K562 (cell line): ENCODE measurements around the gene ZNF587. TPM values are rescaled to one million over a fixed set of nuclear protein-coding genes. Genes with fewer than 3 reads are reported as not detected.

ENCODE experiments used
- ATAC-seq: fragments of 200-7000 bp; cut with Tn5 transposase; 3 replicates; pipeline ENCODE4 v1.9.1; 2020; ENCODE audit warnings: moderate library complexity
- BruUV-seq: library from RNA; stranded (reverse); fragments of 400-500 nt; replicated peaks from 2 replicates; lab custom pipeline; 2021; lab: Mats Ljungman, UMichigan
- CTCF ChIA-PET: fragments of 300-600 bp; formaldehyde crosslinking; extraction: SDS; loops from one replicate; lab custom pipeline; 2021; ENCODE audit warnings: low intra/inter-chr PET ratio; lab: Yijun Ruan, JAX
- POLR2A ChIA-PET: fragments of 300-600, 350-650 bp; sonication (Branson Sonifier 250); formaldehyde crosslinking; extraction: SDS; loops from one replicate; lab custom pipeline; 2021; ENCODE audit warnings: antibody characterized with exemption, inconsistent platforms; lab: Yijun Ruan, JAX
- DNase-seq, 4 experiments: peaks; one replicate each; pipeline versions ENCODE4 v3.0.0 to v3.0.0-alpha.2; 2011 to 2018; ENCODE audit warnings: low spot score in 3 of 4, mixed read lengths in 3 of 4; ENCODE audit errors: extremely low read depth in 1 of 4
- FAIRE-seq: peaks from 2 replicates; lab custom pipeline; 2011; peaks lifted over from hg19 to GRCh38; lab: Jason Lieb, UNC
- H2AFZ ChIP-seq: 2 replicates; pipeline ENCODE4 v1.6.0; 2011; ENCODE audit warnings: low read depth, low read length, control low read depth, inconsistent platforms
- H3K27ac ChIP-seq: fragments of 200-600 bp; 3 replicates; pipeline ENCODE4 v1.8.0; 2011; ENCODE audit warnings: low read depth, mild to moderate bottlenecking, control low read depth, inconsistent platforms, low read length, moderate library complexity, mixed read lengths; ENCODE audit errors: extremely low read depth
- H3K27me3 ChIP-seq, 2 experiments: fragments of 300-600 bp in 1 of 2; 2 replicates in 1 of 2; 3 replicates in 1 of 2; pipeline versions ENCODE4 v1.6.0 to v1.8.0; 2011; ENCODE audit warnings: inconsistent platforms in 2 of 2, low read length in 2 of 2, mild to moderate bottlenecking in 1 of 2, mixed read lengths in 1 of 2, moderate library complexity in 1 of 2; ENCODE audit not compliant: control insufficient read depth in 2 of 2, insufficient read depth in 2 of 2
- H3K36me3 ChIP-seq: fragments of 300-600 bp; 3 replicates; pipeline ENCODE4 v1.8.0; 2011; ENCODE audit warnings: mild to moderate bottlenecking, low read length, inconsistent platforms; ENCODE audit not compliant: control insufficient read depth, insufficient read depth
- H3K4me1 ChIP-seq, 2 experiments: fragments of 200-600 bp in 1 of 2; replicated peaks in 1 of 2; 2 replicates in 1 of 2; 3 replicates in 1 of 2; pipeline versions ENCODE4 v1.5.1 to v1.8.0; 2011; ENCODE audit warnings: inconsistent platforms in 2 of 2, low read length in 2 of 2, mild to moderate bottlenecking in 1 of 2, mixed read lengths in 1 of 2, moderate library complexity in 1 of 2; ENCODE audit not compliant: control insufficient read depth in 2 of 2, insufficient read depth in 2 of 2
- H3K4me2 ChIP-seq: 2 replicates; pipeline ENCODE4 v1.6.1; 2011; ENCODE audit warnings: low read length, control low read depth, inconsistent platforms, mixed read lengths; ENCODE audit not compliant: insufficient read depth
- H3K4me3 ChIP-seq: fragments of 200-600 bp; sonication (generic), shearing (Covaris generic); 2 replicates; pipeline ENCODE4 v1.5.1; 2016; ENCODE audit warnings: control low read depth, inconsistent platforms
- H3K79me2 ChIP-seq: fragments of 200-600 bp; 3 replicates; pipeline ENCODE4 v1.8.0; 2011; ENCODE audit warnings: low read length, inconsistent platforms; ENCODE audit not compliant: control insufficient read depth, insufficient read depth
- H3K9ac ChIP-seq, 2 experiments: 2 replicates each; pipeline versions ENCODE4 v1.6.0 to v1.6.1; 2011; ENCODE audit warnings: low read depth in 2 of 2, low read length in 2 of 2, control low read depth in 1 of 2, inconsistent platforms in 1 of 2, mild to moderate bottlenecking in 1 of 2, mixed read lengths in 1 of 2; ENCODE audit not compliant: insufficient read depth in 1 of 2
- H3K9me1 ChIP-seq: one replicate; pipeline ENCODE4 v1.6.0; 2011; ENCODE audit warnings: inconsistent platforms, mild to moderate bottlenecking, low read length, moderate library complexity; ENCODE audit not compliant: control insufficient read depth, insufficient read depth
- H3K9me3 ChIP-seq: replicated peaks from 2 replicates; pipeline ENCODE4 v1.5.1; 2011; ENCODE audit warnings: low read depth, low read length, inconsistent platforms; ENCODE audit not compliant: control insufficient read depth, insufficient read depth
- H4K20me1 ChIP-seq: replicated peaks from 2 replicates; pipeline ENCODE4 v1.6.1; 2011; ENCODE audit warnings: low read length, inconsistent platforms, mixed read lengths; ENCODE audit not compliant: control insufficient read depth, insufficient read depth
- CREM ChIP-seq: IDR thresholded peaks from 2 replicates; pipeline ENCODE4 v1.6.1; 2014; ENCODE audit warnings: antibody characterized with exemption, low read depth
- HEY1 ChIP-seq: fragments of 250-450 bp; sonication (Bioruptor Pico); IDR thresholded peaks from 2 replicates; pipeline ENCODE4 v1.5.0; 2020; ENCODE audit warnings: mild to moderate bottlenecking, moderate library complexity, borderline replicate concordance
- HINFP ChIP-seq: fragments of 450-650 bp; conservative IDR thresholded peaks from 2 replicates; pipeline ENCODE4 v1.6.1; 2016; ENCODE audit warnings: missing genetic modification characterization, low read depth, mild to moderate bottlenecking, control low read depth, missing compliant biosample characterization
- ILK ChIP-seq: fragments of 450-650 bp; IDR thresholded peaks from 2 replicates; pipeline ENCODE4 v1.6.1; 2016; ENCODE audit warnings: missing genetic modification characterization, low read depth, mild to moderate bottlenecking, missing compliant biosample characterization, moderate library complexity, borderline replicate concordance
- NFE2 ChIP-seq: IDR thresholded peaks from 2 replicates; pipeline ENCODE4 v1.6.1; 2014; ENCODE audit warnings: antibody characterized with exemption, low read depth
- PCBP2 ChIP-seq: fragments of 200-400 bp; formaldehyde crosslinking; IDR thresholded peaks from 2 replicates; pipeline ENCODE4 v1.6.1; 2018; ENCODE audit warnings: low read length, low read depth, mild to moderate bottlenecking, moderate library complexity; ENCODE audit not compliant: poor library complexity, severe bottlenecking
- TFAP4 ChIP-seq: sonication (generic); formaldehyde crosslinking; IDR thresholded peaks from 2 replicates; pipeline ENCODE4 v1.8.0; 2022; ENCODE audit warnings: missing genetic modification reagents, mild to moderate bottlenecking, moderate library complexity, borderline replicate concordance
- THRB ChIP-seq: fragments of 450-650 bp; formaldehyde crosslinking; conservative IDR thresholded peaks from 2 replicates; pipeline ENCODE4 v1.4.0; 2022; ENCODE audit warnings: mild to moderate bottlenecking, missing genetic modification characterization
- ZBTB43 ChIP-seq: sonication (generic); formaldehyde crosslinking; IDR thresholded peaks from 2 replicates; pipeline ENCODE4 v1.8.0; 2023; ENCODE audit warnings: mild to moderate bottlenecking, missing genetic modification reagents
- ZNF282 ChIP-seq: sonication (generic); formaldehyde crosslinking; IDR thresholded peaks from 2 replicates; pipeline ENCODE4 v1.8.1; 2023; ENCODE audit warnings: missing genetic modification reagents
- ZNF41 ChIP-seq: fragments of 250-450 bp; sonication (Bioruptor Pico); conservative IDR thresholded peaks from 2 replicates; pipeline ENCODE4 v1.4.0; 2020; ENCODE audit warnings: mild to moderate bottlenecking
- ZNF778 ChIP-seq: fragments of 450-650 bp; formaldehyde crosslinking; IDR thresholded peaks from 2 replicates; pipeline ENCODE4 v1.4.0; 2020; ENCODE audit warnings: mild to moderate bottlenecking, moderate library complexity
- ZNF79 ChIP-seq: fragments of 250-450 bp; sonication (Bioruptor Pico); IDR thresholded peaks from 2 replicates; pipeline ENCODE4 v1.4.0; 2020; ENCODE audit warnings: low read depth, mild to moderate bottlenecking, moderate library complexity
- ZSCAN29 ChIP-seq: fragments of 450-650 bp; IDR thresholded peaks from 2 replicates; pipeline ENCODE4 v1.6.1; 2017
- WGBS: fragments of 100-300 bp; shearing (Covaris generic); methylation state at CpG from one replicate; pipeline ENCODE4 v1.1.6; 2016; ENCODE audit warnings: low coverage, mixed read lengths; ENCODE audit not compliant: insufficient coverage; ENCODE audit errors: missing lambda C conversion rate; 5-methylcytosine and 5-hydroxymethylcytosine counted together
- in situ Hi-C: fragments of 300-500 bp; cut with MboI; formaldehyde crosslinking; loops from 4 replicates; pipeline ENCODE4 v1.15.0; 2018; ENCODE audit warnings: inconsistent platforms, mixed read lengths
- intact Hi-C: fragments of 100-400 bp; cut with micrococcal nuclease; formaldehyde crosslinking; loops from 2 replicates; pipeline ENCODE4 v1.14.2; 2022
- polyA plus RNA-seq, 8 experiments: library from polyadenylated mRNA; depleted of rRNA in 4 of 8; stranded (reverse) in 5 of 8; unstranded in 3 of 8; fragments of >200 nt; fragmentation: Nextera tagmentation in 2 of 8; fragmentation: Illumina TruSeq in 1 of 8; extraction: Ambion mirVana in 2 of 8; extraction: Trizol in 1 of 8; gene quantifications; 2 replicates each; pipeline versions ENCODE4 v1.2.1 to v1.2.3, GENCODE V29; 2011 to 2014; ENCODE audit warnings: inconsistent platforms in 1 of 8, missing spikeins in 1 of 8
- total RNA-seq, 7 experiments: library from RNA; depleted of rRNA in 6 of 7; stranded (reverse); fragments of >200 nt in 6 of 7; fragmentation: Illumina TruSeq in 2 of 7; extraction: Trizol in 2 of 7; gene quantifications; 2 replicates each; pipeline versions ENCODE4 v1.2.1 to v1.2.3, GENCODE V29; 2011 to 2021; ENCODE audit warnings: low replicate concordance in 1 of 7

The ZNF587 gene
- total and polyA plus RNA-seq, 9 of the 15 experiments (the other 6 are each of a cell fraction or from before 2014, with no cell fraction given), result 3.2 to 42.0 (median 24.9) TPM

GRCh38 chr19:57888107-57888559, 38.5 kb downstream of the ZNF587 start:
- WGBS, result 23% methylated on average over 8 of the region's 8 CpGs
- H3K27ac ChIP-seq, result no peak overlapping the region
- H3K9me1 ChIP-seq, result no peaks in the 10 kb centered on the region
- H3K36me3 ChIP-seq, result no peaks in the 10 kb centered on the region
- TF ChIP-seq HEY1 (CRISPR knock-in tag) (no peak), ZNF41 (CRISPR knock-in tag) (no peak), ILK (tag) (no peak), HINFP (tag) (no peak), PCBP2 (no peak), ZNF778 (CRISPR knock-in tag) (no peak), ZNF79 (CRISPR knock-in tag) (no peak), CREM (no peak), ZBTB43 (CRISPR knock-in tag) (no peak), NFE2 (no peak), ZSCAN29 (no peak), ZNF282 (CRISPR knock-in tag) (no peak), THRB (no peak), TFAP4 (CRISPR knock-in tag) (no peak)
- H3K9ac ChIP-seq, result no peak overlapping the region
- peaks cover 4% of the 10 kb centered on the region for H3K9me3 ChIP-seq
- no peaks in the 10 kb centered on the region for H3K79me2 ChIP-seq
- no peak overlapping the region for H3K4me3 ChIP-seq
- in situ Hi-C loops (no loop called here), intact Hi-C loops (no loop called here)
- no peak overlapping the region for H2AFZ ChIP-seq
- DNase-seq (no peak), ATAC-seq (no peak), FAIRE-seq (no peak)
- CTCF ChIA-PET, result no interaction called here
- H3K4me2 ChIP-seq, result no peak overlapping the region
- no TSS peak for BruUV-seq
- H3K27me3 ChIP-seq, result no peaks in the 10 kb centered on the region
- H4K20me1 ChIP-seq, result no peaks in the 10 kb centered on the region
- peaks cover 0 to 5% of the 10 kb centered on the region in 2 experiments; a peak in 2 of 5 replicates for H3K4me1 ChIP-seq
- POLR2A ChIA-PET, result interaction anchor here (1.4 kb wide), 1 partner anchor 8 kb away, joined by 4 read pairs; no protein-coding TSS in a partner anchor
